HG03103 (cell line): ENCODE results near the gene NSG1.
A peak's percentile ranks its signal among the peaks of the same experiment; 100 is the strongest.

ENCODE experiments used
- ATAC-seq: cut with Tn5 transposase; IDR thresholded peaks from one replicate; pipeline ENCODE4 v1.9.1; 2021; ENCODE audit warnings: low read depth; ENCODE audit not compliant: unreplicated experiment

The NSG1 gene

GRCh38 chr4:4428966-4429875 is 42.3 kb downstream of the NSG1 start:
- no peak for ATAC-seq

- peak; percentile 90 for ATAC-seq
Measured at GRCh38 chr4:4430492-4431195, 43.7 kb downstream of the NSG1 start.

GRCh38 chr4:4432341-4433125 is 45.6 kb downstream of the NSG1 start:
- no peak for ATAC-seq

DNA sequence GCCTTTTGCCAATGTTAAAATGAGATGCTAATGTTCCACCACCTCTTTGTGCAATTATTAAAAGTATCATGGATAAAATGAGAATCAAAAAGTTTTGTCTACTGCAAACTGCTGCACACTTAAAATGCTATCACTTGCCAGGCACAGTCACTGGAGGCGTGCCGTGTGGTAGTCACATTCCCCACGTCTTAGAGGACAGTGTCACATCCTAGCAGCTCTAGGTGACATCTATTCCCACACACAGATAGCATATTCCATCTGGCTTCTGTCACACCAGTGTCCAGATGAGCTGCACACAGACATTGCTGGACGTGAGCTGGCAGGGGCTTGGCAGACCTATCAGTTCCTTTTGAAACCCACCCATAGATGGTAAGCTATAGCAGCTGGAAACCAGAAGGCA is 47.0 kb downstream of the NSG1 start:
- ATAC-seq: no peak

- ATAC-seq: no peak
Measured at GRCh38 chr4:4436244-4436823, 49.4 kb downstream of the NSG1 start.

GRCh38 chr4:4437798-4438470 is 51.0 kb downstream of the NSG1 start:
- no peak for ATAC-seq

GRCh38 chr4:4438891-4439290 is 52.0 kb downstream of the NSG1 start:
- ATAC-seq: no peak

DNA sequence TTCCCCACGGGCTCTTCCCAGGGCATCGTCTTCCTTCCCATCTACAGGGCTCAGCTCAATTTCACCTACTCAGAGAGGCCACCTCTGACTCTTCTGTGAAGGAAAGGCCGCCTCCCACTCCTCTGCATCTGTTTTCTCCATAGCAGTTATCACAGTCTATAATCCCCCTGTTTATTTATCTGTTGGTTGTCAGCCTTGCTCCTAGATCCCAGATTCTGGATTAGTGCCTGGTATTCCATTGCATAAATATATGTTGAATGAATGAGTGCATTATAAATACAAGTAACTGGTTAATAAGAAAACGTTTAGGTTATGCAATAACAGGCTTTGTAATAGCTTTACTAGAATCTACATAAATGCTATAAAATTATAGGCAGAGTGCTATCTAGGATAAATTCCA is 52.9 kb downstream of the NSG1 start:
- no peak for ATAC-seq

DNA sequence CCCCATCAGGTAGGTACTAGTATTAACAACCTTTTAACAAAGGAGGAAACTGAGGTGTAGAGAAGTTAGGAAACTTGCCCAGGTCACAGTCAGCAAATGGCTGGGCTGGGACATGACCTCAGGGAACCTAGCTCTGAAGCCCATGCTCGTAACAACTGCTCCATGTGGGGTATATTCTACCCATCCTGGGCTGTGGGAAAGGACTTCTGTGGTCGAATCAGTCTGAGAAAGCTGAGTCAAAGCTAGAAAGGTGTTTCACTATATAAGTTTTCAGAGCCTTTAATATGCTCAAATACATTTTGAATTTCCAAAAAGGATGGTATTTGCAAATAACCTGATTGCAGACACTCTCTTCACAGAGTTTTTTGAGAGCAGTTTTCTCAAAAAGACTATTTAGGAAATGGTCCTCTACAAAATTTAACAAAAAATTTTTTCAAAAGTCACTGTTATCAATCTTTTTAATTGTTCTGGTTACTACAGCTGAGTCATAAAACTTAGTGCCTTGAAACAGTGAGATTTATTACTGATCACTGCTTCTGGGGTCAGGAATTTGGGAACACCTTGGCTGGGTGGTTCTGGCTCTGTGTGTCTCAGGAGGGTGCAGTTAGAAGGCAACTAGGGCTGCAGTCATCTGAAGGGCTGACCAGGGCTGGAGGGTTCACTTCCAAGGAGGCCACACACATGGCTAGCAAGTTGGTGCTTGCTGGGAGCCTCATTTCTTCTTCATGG is 53.6 kb downstream of the NSG1 start:
- peak; percentile 70 for ATAC-seq

DNA sequence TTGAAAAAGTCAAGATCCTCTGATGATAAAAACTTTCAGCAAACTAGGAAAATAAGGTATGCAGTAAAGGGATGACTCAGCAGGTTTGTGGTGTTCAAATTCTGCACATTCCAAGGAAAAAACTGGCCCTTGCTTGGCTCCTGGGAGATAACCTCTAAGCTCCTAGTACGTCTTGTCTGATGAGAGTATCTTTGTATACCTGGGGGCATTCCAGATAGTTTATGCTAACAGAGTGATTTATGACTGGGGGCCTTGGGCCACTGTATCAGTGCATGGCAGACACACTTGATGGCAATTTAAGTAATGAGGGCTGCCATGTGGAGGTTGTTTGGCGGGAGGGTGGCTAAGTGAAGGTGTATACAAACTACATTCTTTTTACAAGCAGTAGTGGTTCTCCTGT is 56.9 kb downstream of the NSG1 start:
- ATAC-seq: no peak

DNA sequence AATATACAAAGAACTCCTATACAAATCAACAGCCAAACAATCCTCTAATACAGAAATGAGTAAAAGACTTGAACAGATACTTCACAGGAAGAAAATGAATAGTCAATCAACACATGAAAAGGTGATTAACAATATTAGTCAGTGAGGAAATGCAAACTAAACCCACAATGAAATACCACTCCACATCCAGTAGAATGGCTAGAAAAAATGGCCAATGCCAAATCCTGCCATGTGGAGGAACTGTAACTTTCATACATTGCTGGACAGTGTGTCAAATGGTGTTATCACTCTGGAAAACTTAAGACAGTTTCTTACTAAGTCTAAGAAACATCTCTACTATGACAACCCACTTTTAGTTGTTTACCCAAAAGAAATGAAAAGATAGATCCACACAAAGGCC is 59.5 kb downstream of the NSG1 start:
- no peak for ATAC-seq

GRCh38 chr4:4455210-4455865 is 68.4 kb downstream of the NSG1 start:
- ATAC-seq: peak; percentile 53

- ATAC-seq: no peak
Measured at GRCh38 chr4:4456351-4456750, 69.4 kb downstream of the NSG1 start.

DNA sequence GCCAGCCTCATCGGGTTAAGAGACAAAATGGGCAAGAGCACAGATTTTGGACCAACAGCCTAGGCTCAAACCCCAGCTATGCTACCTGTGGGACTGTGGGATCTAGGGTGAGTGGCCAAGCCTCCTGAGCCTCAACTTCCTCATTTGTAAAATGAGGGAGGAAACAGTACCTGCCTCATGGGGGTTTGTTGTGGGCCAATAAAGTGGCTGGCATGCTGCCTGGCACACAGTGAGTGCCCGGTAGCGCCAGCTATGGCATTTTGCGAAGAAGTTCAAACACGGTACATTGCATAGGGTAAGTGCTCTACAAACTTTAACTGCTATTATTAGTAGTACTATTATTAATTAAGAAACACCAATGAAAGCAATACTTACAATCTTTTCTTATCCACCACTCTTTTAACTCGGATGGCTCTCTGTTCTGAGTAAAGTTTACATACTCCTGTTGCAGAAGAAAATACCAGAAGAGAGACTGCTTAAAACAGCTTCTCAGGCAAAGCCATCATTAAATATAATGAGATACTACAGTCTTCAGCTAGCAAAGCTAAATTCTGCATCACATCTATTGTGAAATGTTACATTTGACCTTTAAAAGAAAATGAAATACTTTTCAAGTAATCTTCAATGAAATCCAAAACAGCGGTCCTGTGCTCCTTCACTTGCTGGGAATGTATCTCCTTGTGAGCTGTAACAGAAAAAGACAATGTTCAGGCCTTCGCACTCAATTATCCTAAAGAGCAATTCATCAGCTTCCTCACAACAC is 70.1 kb downstream of the NSG1 start:
- no peak for ATAC-seq

GRCh38 chr4:4457803-4458553 is 71.1 kb downstream of the NSG1 start:
- no peak for ATAC-seq

DNA sequence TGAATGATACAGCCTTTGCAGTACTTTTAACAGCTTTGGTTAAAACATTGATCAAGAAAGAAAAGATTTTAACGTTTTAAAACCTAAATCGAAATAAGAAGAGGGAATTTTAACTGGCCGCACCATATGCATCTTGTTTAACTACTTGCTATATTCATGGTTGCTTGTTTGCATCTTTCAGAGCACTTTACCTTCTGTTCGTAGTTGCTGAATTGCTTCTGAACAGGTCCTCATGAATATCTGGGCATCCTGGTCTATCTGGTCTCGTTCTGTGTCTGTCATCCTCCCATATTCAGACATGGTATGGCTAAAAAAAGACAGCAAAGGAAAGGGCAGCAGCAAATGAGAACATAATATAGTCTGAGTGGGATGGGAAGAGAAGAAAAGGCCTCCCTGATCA is 72.3 kb downstream of the NSG1 start:
- ATAC-seq: no peak

- no peak for ATAC-seq
Measured at GRCh38 chr4:4460759-4461158, 73.9 kb downstream of the NSG1 start.

DNA sequence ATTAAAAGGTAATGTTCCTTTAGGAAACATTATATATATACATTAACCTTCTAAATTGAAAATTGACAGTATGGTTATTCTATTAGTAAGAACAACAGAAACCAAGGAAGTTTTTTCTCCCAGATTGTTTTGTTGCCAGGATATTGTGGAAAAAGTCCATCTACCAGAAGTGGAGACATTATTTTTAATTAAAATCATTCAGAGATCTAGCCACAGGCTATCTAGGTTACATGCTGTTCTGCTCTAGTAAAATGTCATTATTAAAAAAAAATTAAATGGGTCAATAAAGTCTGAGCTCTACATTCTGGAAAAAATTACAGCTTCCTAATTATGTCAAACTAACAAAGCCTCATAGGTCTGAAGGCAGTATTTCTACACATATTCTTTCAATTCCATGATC is 74.3 kb downstream of the NSG1 start:
- no peak for ATAC-seq
